ENCODE data around the gene ORC6. TPM values are rescaled to one million over a fixed set of nuclear protein-coding genes. Genes with fewer than 3 reads are reported as not detected.

Gene ORC6
- total RNA-seq, 6 donors from 2014 or later, result 1.4 to 4.3 (median 1.9) TPM

DNA sequence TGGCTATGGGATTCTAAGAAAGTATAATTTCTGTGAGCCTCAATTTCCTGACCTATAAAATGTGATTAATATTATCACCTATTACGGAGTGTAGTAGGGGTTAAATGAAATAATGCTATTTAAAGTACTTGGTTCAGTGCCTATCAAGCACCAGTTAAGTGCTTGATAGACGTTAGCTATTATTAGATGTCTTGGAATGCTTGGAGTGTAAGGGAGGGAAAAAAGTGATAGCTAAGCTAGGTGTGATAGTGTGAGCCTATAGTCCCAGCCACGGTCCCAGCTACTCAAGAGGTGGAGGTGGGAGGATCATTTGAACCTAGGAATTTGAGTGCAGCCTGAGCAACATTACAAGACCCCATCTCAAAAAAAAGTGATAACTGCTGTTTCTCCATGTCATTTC, 7.5 kb downstream of the ORC6 start:
- Histone ChIP-seq H3K27me3 (no peaks in the 10 kb centered on the region), H3K27ac (no peak overlapping the region), H3K4me3 (no peak overlapping the region), H3K36me3 (no peaks in the 10 kb centered on the region), H3K4me1 (no peaks in the 10 kb centered on the region), H3K9me3 (no peaks in the 10 kb centered on the region)
- 66 to 71% methylated on average over 3 of the region's 3 CpGs for WGBS, 2 donors
- no peak for DNase-seq
- TF ChIP-seq, protein P1, sequence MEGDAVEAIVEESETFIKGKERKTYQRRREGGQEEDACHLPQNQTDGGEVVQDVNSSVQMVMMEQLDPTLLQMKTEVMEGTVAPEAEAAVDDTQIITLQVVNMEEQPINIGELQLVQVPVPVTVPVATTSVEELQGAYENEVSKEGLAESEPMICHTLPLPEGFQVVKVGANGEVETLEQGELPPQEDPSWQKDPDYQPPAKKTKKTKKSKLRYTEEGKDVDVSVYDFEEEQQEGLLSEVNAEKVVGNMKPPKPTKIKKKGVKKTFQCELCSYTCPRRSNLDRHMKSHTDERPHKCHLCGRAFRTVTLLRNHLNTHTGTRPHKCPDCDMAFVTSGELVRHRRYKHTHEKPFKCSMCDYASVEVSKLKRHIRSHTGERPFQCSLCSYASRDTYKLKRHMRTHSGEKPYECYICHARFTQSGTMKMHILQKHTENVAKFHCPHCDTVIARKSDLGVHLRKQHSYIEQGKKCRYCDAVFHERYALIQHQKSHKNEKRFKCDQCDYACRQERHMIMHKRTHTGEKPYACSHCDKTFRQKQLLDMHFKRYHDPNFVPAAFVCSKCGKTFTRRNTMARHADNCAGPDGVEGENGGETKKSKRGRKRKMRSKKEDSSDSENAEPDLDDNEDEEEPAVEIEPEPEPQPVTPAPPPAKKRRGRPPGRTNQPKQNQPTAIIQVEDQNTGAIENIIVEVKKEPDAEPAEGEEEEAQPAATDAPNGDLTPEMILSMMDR (IDR thresholded peaks at IDR 0.05), result no peak
- TF ChIP-seq POLR2AphosphoS5 (IDR thresholded peaks at IDR 0.05), result no peak
- no peak for TF ChIP-seq EP300 (IDR thresholded peaks at IDR 0.05)
- TF ChIP-seq POLR2A (IDR thresholded peaks at IDR 0.05), result no peak
- no peak for ATAC-seq (ENCODE audit: low FRiP score in 2 of 2)

DNA sequence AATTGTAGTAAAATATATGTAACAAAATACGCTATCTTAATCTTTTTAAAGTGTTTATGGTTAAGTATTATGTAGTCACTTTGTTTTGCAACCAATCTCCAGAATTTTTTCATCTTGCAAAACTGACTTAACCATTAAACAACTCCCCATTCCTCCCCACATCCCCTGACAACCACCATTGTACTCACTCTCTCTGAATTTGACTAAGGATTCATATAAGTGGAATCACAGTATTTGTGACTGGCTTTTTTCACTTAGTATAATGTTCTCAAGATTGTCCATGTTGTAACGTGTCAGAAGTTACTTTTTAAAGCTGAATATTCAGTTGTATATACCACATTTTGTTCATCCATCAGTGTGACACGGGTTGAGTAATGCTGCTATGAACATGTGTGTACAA, 10.6 kb downstream of the ORC6 start:
- no peak overlapping the region for H3K27ac ChIP-seq
- no peaks in the 10 kb centered on the region for H3K36me3 ChIP-seq
- TF ChIP-seq POLR2A (IDR thresholded peaks at IDR 0.05) (no peak), EP300 (IDR thresholded peaks at IDR 0.05) (no peak), POLR2AphosphoS5 (IDR thresholded peaks at IDR 0.05) (no peak)
- TF ChIP-seq, protein P1 (IDR thresholded peaks at IDR 0.05), result no peak
- ATAC-seq (ENCODE audit: low FRiP score in 2 of 2) (no peak), DNase-seq (no peak)
- no peak overlapping the region for H3K4me3 ChIP-seq
- no peaks in the 10 kb centered on the region for H3K9me3 ChIP-seq
- no peaks in the 10 kb centered on the region for H3K27me3 ChIP-seq
- H3K4me1 ChIP-seq, result no peaks in the 10 kb centered on the region
- WGBS, 2 donors, result 95 to 96% methylated on average over 3 of the region's 3 CpGs

DNA sequence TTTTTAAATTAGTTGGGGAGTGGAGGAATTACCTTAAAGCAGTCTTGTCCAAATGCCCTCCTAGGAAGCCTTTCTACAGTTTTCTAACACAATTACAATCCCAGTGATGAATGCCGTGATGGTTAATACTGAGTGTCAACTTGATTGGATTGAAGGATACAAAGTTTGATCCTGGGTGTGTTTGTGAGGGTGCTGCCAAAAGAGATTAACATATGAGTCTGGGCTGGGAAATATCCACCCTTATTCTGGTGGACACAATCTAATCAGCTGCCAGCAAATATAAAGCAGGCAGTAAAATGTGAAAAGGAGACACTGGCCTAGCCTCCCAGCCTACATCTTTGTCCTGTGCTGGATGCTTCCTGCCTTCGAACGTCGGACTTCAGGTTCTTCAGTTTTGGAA, 12.2 kb downstream of the ORC6 start:
- no peak overlapping the region for H3K27ac ChIP-seq
- H3K27me3 ChIP-seq, result no peaks in the 10 kb centered on the region
- WGBS, 2 donors, result 88 to 92% methylated on average over 4 of the region's 4 CpGs
- no peaks in the 10 kb centered on the region for H3K9me3 ChIP-seq
- H3K36me3 ChIP-seq, result no peaks in the 10 kb centered on the region
- H3K4me1 ChIP-seq, result no peaks in the 10 kb centered on the region
- TF ChIP-seq POLR2AphosphoS5 (IDR thresholded peaks at IDR 0.05) (no peak), EP300 (IDR thresholded peaks at IDR 0.05) (no peak)
- ATAC-seq (ENCODE audit: low FRiP score in 2 of 2) (no peak), DNase-seq (no peak)
- H3K4me3 ChIP-seq, result no peak overlapping the region

DNA sequence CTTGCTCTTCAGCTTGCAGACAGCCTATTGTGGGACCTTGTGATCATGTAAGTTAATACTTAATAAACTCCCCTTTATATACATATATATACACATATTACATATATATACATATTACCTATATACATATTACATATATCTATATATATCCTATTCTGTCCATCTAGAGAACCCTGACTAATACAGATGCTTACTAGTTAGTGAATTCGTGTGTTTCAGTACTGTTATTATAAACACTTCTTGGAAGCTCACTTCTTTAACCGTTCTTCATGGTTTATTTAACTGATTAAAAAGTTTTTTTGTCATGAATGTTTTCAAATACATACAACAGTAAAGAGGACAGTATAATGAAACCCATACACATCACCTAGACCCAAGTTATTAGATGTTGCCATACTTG, 12.6 kb downstream of the ORC6 start:
- Histone ChIP-seq H3K9me3 (no peaks in the 10 kb centered on the region), H3K4me3 (no peak overlapping the region), H3K27ac (no peak overlapping the region), H3K36me3 (no peaks in the 10 kb centered on the region), H3K27me3 (no peaks in the 10 kb centered on the region), H3K4me1 (no peaks in the 10 kb centered on the region)
- WGBS, 2 donors, result 83 to 90% methylated on average over 2 of the region's 2 CpGs
- DNase-seq (no peak), ATAC-seq (ENCODE audit: low FRiP score in 2 of 2) (no peak)
- TF ChIP-seq POLR2A (IDR thresholded peaks at IDR 0.05) (no peak), POLR2AphosphoS5 (IDR thresholded peaks at IDR 0.05) (no peak), EP300 (IDR thresholded peaks at IDR 0.05) (no peak)
- TF ChIP-seq, protein P1 (IDR thresholded peaks at IDR 0.05), result no peak

DNA sequence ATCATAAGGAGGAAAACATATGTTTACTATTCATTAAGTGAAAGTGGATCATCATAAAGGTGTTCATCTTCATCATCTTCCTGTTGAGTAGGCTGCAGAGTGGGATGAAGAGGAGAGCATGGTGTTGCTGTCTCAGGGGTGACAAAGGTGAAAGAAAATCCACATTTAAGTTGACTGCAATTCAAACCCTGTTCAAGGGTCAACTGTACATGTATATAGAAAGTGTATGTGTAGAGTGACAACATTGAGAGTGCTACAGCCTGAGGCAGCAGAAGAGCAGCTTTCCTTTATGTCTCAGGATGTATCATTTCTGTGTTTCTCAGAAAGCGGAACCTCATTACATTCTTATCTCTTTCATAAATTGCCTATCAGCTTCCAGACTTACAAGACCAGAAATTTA, 17.2 kb downstream of the ORC6 start:
- no peaks in the 10 kb centered on the region for H3K27me3 ChIP-seq
- DNase-seq (no peak), ATAC-seq (ENCODE audit: low FRiP score in 2 of 2) (no peak)
- TF ChIP-seq, protein P1 (IDR thresholded peaks at IDR 0.05), result no peak
- TF ChIP-seq EP300 (IDR thresholded peaks at IDR 0.05) (no peak), POLR2AphosphoS5 (IDR thresholded peaks at IDR 0.05) (no peak), POLR2A (IDR thresholded peaks at IDR 0.05) (no peak)
- no peaks in the 10 kb centered on the region for H3K4me1 ChIP-seq
- no peak overlapping the region for H3K27ac ChIP-seq
- H3K4me3 ChIP-seq, result no peak overlapping the region
- no peaks in the 10 kb centered on the region for H3K9me3 ChIP-seq
- 0% methylated on average over 1 of the region's 1 CpG for WGBS, 2 donors
- no peaks in the 10 kb centered on the region for H3K36me3 ChIP-seq
